Mesendoderm (in vitro differentiated cells): ENCODE results near the gene LGALS12.

Experiments
- DNase-seq: peaks from one replicate; pipeline ENCODE4 v3.0.0; 2013
- H2AK5ac ChIP-seq: 2 replicates; pipeline ENCODE4 v1.6.1; 2013; ENCODE audit warnings: low read length, inconsistent platforms
- H2BK120ac ChIP-seq: 2 replicates; pipeline ENCODE4 v1.6.1; 2013; ENCODE audit warnings: low read depth, mild to moderate bottlenecking, low read length, moderate library complexity, mixed read lengths
- H2BK15ac ChIP-seq: replicated peaks from 2 replicates; pipeline ENCODE4 v1.6.1; 2013; ENCODE audit warnings: low read depth, mild to moderate bottlenecking, moderate library complexity
- H2BK5ac ChIP-seq: 2 replicates; pipeline ENCODE4 v1.6.1; 2013; ENCODE audit warnings: low read length, inconsistent platforms
- H3K18ac ChIP-seq: 2 replicates; pipeline ENCODE4 v1.6.1; 2013; ENCODE audit warnings: mild to moderate bottlenecking, low read length, mixed read lengths
- H3K23ac ChIP-seq: one replicate; pipeline ENCODE4 v1.6.1; 2013; ENCODE audit warnings: low read length
- H3K27ac ChIP-seq: 2 replicates; pipeline ENCODE4 v1.5.1; 2013; ENCODE audit warnings: low read depth, mild to moderate bottlenecking, inconsistent platforms, low read length, moderate library complexity
- H3K27me3 ChIP-seq: 2 replicates; pipeline ENCODE4 v1.6.1; 2013; ENCODE audit warnings: low read length, control low read depth, mild to moderate bottlenecking, inconsistent platforms; ENCODE audit not compliant: insufficient read depth, poor library complexity
- H3K36me3 ChIP-seq: 2 replicates; pipeline ENCODE4 v1.6.1; 2013; ENCODE audit warnings: low read length, inconsistent platforms; ENCODE audit not compliant: control insufficient read depth, insufficient read depth
- H3K4ac ChIP-seq: one replicate; pipeline ENCODE4 v1.6.1; 2013; ENCODE audit warnings: low read depth, mild to moderate bottlenecking, low read length, moderate library complexity
- H3K4me1 ChIP-seq: 2 replicates; pipeline ENCODE4 v1.6.1; 2013; ENCODE audit warnings: low read depth, low read length, inconsistent platforms; ENCODE audit not compliant: control insufficient read depth
- H3K4me2 ChIP-seq: 2 replicates; pipeline ENCODE4 v1.6.1; 2013; ENCODE audit warnings: low read length
- H3K4me3 ChIP-seq: 2 replicates; pipeline ENCODE4 v1.5.1; 2013; ENCODE audit warnings: mild to moderate bottlenecking, low read length
- H3K56ac ChIP-seq: one replicate; pipeline ENCODE4 v1.6.1; 2013; ENCODE audit warnings: low read length
- H3K79me1 ChIP-seq: 2 replicates; pipeline ENCODE4 v1.6.1; 2013; ENCODE audit warnings: low read length, inconsistent platforms
- H3K79me2 ChIP-seq: 2 replicates; pipeline ENCODE4 v1.6.1; 2013; ENCODE audit warnings: mild to moderate bottlenecking, low read length; ENCODE audit not compliant: control insufficient read depth, insufficient read depth
- H3K9ac ChIP-seq: 2 replicates; pipeline ENCODE4 v1.6.1; 2013; ENCODE audit warnings: low read length, inconsistent platforms
- H4K5ac ChIP-seq: one replicate; pipeline ENCODE4 v1.6.1; 2013; ENCODE audit warnings: low read length
- H4K8ac ChIP-seq: one replicate; pipeline ENCODE4 v1.6.1; 2013; ENCODE audit warnings: low read depth, mild to moderate bottlenecking, control low read depth, low read length, moderate library complexity
- WGBS: extraction: QIAGEN DNeasy Blood & Tissue Kit; methylation state at CpG from one replicate; pipeline ENCODE4 v1.1.7; 2013; ENCODE audit warnings: low lambda C conversion rate, missing lambda C conversion rate; ENCODE audit not compliant: insufficient coverage; ENCODE audit errors: extremely low coverage; 5-methylcytosine and 5-hydroxymethylcytosine counted together

The LGALS12 gene

GRCh38 chr11:63511048-63511748 is 5.3 kb downstream of the LGALS12 start:
- no peaks in the 10 kb centered on the region for H3K27me3 ChIP-seq
- H2BK15ac ChIP-seq, result no peak overlapping the region
- H2BK5ac ChIP-seq, result no peak overlapping the region
- H3K23ac ChIP-seq, result no peak overlapping the region
- H3K4me3 ChIP-seq, result no peak overlapping the region
- no peak overlapping the region for H4K5ac ChIP-seq
- WGBS, result no CpG with 5 or more reads among the region's 11 CpGs
- no peak overlapping the region for H3K9ac ChIP-seq
- no peak for DNase-seq
- H3K18ac ChIP-seq, result no peak overlapping the region
- no peak overlapping the region for H3K4ac ChIP-seq
- no peaks in the 10 kb centered on the region for H3K36me3 ChIP-seq
- no peak overlapping the region for H3K4me2 ChIP-seq
- no peak overlapping the region for H2BK120ac ChIP-seq
- no peak overlapping the region for H3K27ac ChIP-seq
- no peak overlapping the region for H4K8ac ChIP-seq
- H2AK5ac ChIP-seq, result no peak overlapping the region
- H3K56ac ChIP-seq, result no peak overlapping the region
- no peaks in the 10 kb centered on the region for H3K79me1 ChIP-seq
- peaks cover 12% of the 10 kb centered on the region for H3K4me1 ChIP-seq
- H3K79me2 ChIP-seq, result no peaks in the 10 kb centered on the region

- peaks cover 2% of the 10 kb centered on the region for H3K4me1 ChIP-seq
- no peak overlapping the region for H3K4ac ChIP-seq
- H2BK5ac ChIP-seq, result no peak overlapping the region
- no peak for DNase-seq
- no peak overlapping the region for H3K4me3 ChIP-seq
- no peaks in the 10 kb centered on the region for H3K27me3 ChIP-seq
- no peaks in the 10 kb centered on the region for H3K79me2 ChIP-seq
- H2BK120ac ChIP-seq, result no peak overlapping the region
- no peak overlapping the region for H3K18ac ChIP-seq
- no peak overlapping the region for H3K56ac ChIP-seq
- H4K5ac ChIP-seq, result no peak overlapping the region
- H3K4me2 ChIP-seq, result no peak overlapping the region
- no peak overlapping the region for H3K23ac ChIP-seq
- no peaks in the 10 kb centered on the region for H3K79me1 ChIP-seq
- no CpG with 5 or more reads among the region's 7 CpGs for WGBS
- no peak overlapping the region for H4K8ac ChIP-seq
- no peak overlapping the region for H3K9ac ChIP-seq
- H3K27ac ChIP-seq, result no peak overlapping the region
- H2BK15ac ChIP-seq, result no peak overlapping the region
- no peak overlapping the region for H2AK5ac ChIP-seq
- H3K36me3 ChIP-seq, result no peaks in the 10 kb centered on the region
These were observed 6.9 kb downstream of the LGALS12 start for GRCh38 chr11:63512816-63513215.

DNA sequence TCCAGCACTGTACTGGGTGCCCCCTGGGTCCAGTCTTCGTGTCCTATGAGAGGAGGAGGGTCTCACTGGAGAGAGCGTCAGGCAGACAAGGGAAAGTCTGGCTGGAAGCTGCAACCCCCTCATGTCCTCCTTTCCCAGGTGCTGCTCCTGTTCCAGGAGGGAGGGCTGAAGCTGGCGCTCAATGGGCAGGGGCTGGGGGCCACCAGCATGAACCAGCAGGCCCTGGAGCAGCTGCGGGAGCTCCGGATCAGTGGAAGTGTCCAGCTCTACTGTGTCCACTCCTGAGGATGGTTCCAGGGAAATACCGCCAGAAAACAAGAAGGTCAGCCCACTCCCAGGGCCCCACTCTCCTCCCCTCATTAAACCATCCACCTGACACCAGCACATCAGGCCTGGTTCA is 10.2 kb downstream of the LGALS12 start:
- Histone ChIP-seq H3K36me3 (no peaks in the 10 kb centered on the region), H3K4ac (no peak overlapping the region), H2BK120ac (no peak overlapping the region), H2BK5ac (no peak overlapping the region), H4K8ac (no peak overlapping the region), H3K9ac (no peak overlapping the region), H2BK15ac (no peak overlapping the region), H3K27ac (no peak overlapping the region), H3K4me1 (no peaks in the 10 kb centered on the region), H3K56ac (peak overlapping the region; percentile 59), H3K79me1 (no peaks in the 10 kb centered on the region), H3K18ac (no peak overlapping the region), H3K79me2 (no peaks in the 10 kb centered on the region), H3K23ac (no peak overlapping the region), H3K4me3 (no peak overlapping the region), H3K4me2 (no peak overlapping the region), H3K27me3 (no peaks in the 10 kb centered on the region), H2AK5ac (no peak overlapping the region), H4K5ac (no peak overlapping the region)
- no CpG with 5 or more reads among the region's 6 CpGs for WGBS
- DNase-seq, result no peak

DNA sequence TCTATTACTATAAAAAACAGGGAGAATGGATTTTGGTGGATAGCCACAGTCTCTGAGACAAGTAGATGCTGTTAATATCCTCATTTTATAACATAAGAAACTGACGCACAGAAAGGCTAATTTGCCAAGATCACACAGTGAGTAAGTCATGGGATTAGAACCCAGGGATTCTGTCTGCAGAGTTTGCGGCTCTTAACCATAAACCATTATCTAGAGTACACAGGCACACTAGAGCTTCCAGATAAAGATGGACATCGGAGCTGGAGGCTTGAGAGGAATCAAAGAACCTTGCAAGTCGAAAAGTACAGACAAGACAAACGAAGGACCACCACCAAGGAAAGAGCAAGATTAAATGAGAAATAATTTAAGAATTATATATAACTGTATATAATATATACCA is 11.3 kb downstream of the LGALS12 start:
- no CpG with 5 or more reads among the region's 5 CpGs for WGBS

DNA sequence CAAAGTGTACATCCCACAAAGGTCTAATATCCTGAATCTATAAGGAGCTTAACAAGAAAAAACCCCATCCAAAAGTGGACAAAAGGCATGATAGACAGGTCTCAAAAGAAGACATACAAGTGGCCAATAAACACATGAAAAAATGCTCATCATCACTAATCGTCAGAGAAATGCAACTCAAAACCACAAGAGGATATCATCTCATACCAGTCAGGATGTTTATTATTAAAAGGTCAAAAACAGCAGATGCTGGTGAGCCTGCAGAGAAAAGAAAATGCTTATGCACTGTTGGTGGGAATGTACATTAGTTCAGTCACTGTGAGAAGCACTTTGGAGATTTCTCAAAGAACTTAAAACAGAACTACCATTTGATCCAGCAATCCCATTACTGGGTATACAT is 12.7 kb downstream of the LGALS12 start:
- no peak for DNase-seq
- H2BK15ac ChIP-seq, result no peak overlapping the region
- H3K4me3 ChIP-seq, result no peak overlapping the region
- no peaks in the 10 kb centered on the region for H3K79me2 ChIP-seq
- H2BK120ac ChIP-seq, result no peak overlapping the region
- H3K9ac ChIP-seq, result no peak overlapping the region
- no peak overlapping the region for H2AK5ac ChIP-seq
- H3K36me3 ChIP-seq, result no peaks in the 10 kb centered on the region
- no peak overlapping the region for H3K4me2 ChIP-seq
- no peak overlapping the region for H4K8ac ChIP-seq
- no CpG with 5 or more reads among the region's 1 CpG for WGBS
- no peak overlapping the region for H3K4ac ChIP-seq
- no peak overlapping the region for H4K5ac ChIP-seq
- no peaks in the 10 kb centered on the region for H3K27me3 ChIP-seq
- H3K23ac ChIP-seq, result no peak overlapping the region
- no peak overlapping the region for H3K18ac ChIP-seq
- no peak overlapping the region for H2BK5ac ChIP-seq
- H3K79me1 ChIP-seq, result no peaks in the 10 kb centered on the region
- no peak overlapping the region for H3K27ac ChIP-seq
- no peaks in the 10 kb centered on the region for H3K4me1 ChIP-seq
- no peak overlapping the region for H3K56ac ChIP-seq

More for the DNA sequence above, 11.3 kb downstream of the LGALS12 start:
- Histone ChIP-seq H3K4ac (no peak overlapping the region), H3K79me1 (no peaks in the 10 kb centered on the region), H2AK5ac (no peak overlapping the region), H3K36me3 (no peaks in the 10 kb centered on the region), H3K27me3 (no peaks in the 10 kb centered on the region), H3K27ac (no peak overlapping the region), H2BK15ac (no peak overlapping the region), H2BK5ac (no peak overlapping the region), H3K4me1 (no peaks in the 10 kb centered on the region), H3K4me3 (no peak overlapping the region), H2BK120ac (no peak overlapping the region), H4K5ac (no peak overlapping the region), H3K18ac (no peak overlapping the region), H3K23ac (no peak overlapping the region), H3K4me2 (no peak overlapping the region), H3K79me2 (no peaks in the 10 kb centered on the region), H4K8ac (no peak overlapping the region), H3K9ac (no peak overlapping the region), H3K56ac (no peak overlapping the region)
- no peak for DNase-seq

DNA sequence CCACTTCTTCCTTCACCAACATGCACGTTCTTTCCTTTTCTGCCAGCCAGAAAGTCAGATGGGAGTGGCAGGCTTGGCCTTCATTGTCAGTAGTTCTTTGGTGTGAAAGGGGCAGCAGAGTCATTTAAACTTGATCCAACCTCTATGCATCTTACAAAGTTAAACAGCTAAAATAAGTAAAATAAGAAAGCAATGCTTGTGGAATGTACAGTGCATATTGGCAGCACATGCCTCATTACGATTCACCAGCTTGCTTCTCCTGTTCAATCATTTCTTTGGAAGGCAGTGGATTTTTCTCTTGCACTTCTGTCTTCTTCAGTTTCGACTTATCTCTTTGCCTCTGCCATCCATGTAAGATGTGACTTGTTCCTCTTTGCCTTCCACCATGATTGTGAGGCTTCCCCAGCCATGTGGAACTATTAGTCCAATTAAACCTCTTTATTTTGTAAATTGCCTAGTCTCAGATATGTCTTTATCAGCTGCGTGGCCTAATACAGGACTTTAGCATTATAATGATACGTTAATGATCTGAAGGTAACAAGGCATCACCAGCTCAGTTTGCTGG is 14.8 kb downstream of the LGALS12 start:
- Histone ChIP-seq H3K23ac (no peak overlapping the region), H2BK120ac (no peak overlapping the region), H3K27ac (no peak overlapping the region), H3K4me3 (no peak overlapping the region), H3K79me1 (no peaks in the 10 kb centered on the region), H2BK15ac (no peak overlapping the region), H3K4me1 (no peaks in the 10 kb centered on the region), H3K9ac (no peak overlapping the region), H3K18ac (no peak overlapping the region), H3K36me3 (no peaks in the 10 kb centered on the region), H3K79me2 (no peaks in the 10 kb centered on the region), H3K4ac (no peak overlapping the region), H2AK5ac (no peak overlapping the region), H3K4me2 (no peak overlapping the region), H2BK5ac (no peak overlapping the region), H4K5ac (no peak overlapping the region), H3K56ac (no peak overlapping the region), H3K27me3 (no peaks in the 10 kb centered on the region), H4K8ac (no peak overlapping the region)
- DNase-seq, result no peak
- WGBS, result no CpG with 5 or more reads among the region's 5 CpGs
